GM11168 (cell line): ENCODE data around the gene TPM2.

Experiments used
- in situ Hi-C: fragments of 300-500 bp; cut with MboI; formaldehyde crosslinking; loops from one replicate; pipeline ENCODE4 v1.12.0; 2022; ENCODE audit warnings: low sequenced_read_pairs; ENCODE audit not compliant: unreplicated experiment

The TPM2 gene

GRCh38 chr9:35689542-35690293 lies at the start of gene TPM2:
TSS of gene TPM2 (minus strand) at chr9:35689925. CDS start at chr9:35689817, 108 bp downstream.
- in situ Hi-C loops, result no loop called here

DNA sequence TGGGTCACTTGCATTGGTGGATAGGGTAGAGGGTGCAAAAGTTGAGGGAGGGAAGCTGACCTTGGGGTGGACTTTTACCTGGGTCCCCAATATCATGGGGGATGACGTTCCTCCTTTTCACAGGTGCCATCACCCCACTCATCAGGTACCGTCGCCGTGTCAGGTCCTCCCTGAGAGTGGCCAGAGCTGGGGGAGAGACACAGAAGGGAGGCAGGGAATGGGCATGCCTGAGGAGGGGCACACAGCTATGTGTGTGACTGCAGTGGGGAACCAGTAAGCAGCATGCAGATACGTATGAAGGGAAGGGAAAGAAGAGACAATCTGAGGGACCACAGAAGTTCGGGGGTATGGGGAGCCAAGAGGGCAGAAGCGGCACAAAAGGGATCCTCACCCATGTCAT lies 49.2 kb upstream of the TPM2 start:
- in situ Hi-C loops, result loop anchor here (25.0 kb wide), 1 partner anchor 677 kb away; the partner anchor contains the start of gene VCP

- in situ Hi-C loops, result loop anchor here (25.0 kb wide), 1 partner anchor 676 kb away; the partner anchor contains the start of gene VCP
Observed at GRCh38 chr9:35738186-35738585, 48.5 kb upstream of the TPM2 start.

DNA sequence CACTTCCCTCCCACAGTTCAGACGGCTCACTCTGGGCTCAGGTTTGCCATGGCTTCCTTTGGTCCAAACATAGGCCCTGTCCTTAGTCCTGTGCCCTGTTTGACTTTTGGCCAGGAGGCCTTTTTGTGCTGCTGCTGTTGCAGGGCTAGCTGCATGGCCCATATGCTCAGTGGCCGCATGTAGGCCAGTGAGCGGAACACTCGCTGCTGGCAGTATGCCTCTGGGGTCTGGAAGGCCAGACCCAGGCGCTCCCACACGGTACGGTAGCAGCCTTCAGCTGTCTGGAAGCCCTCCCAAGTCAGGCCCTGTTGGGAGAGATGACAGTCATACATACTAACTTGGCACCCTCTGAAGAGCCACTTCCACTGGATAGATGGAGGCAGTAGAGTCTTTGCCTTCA lies 47.4 kb upstream of the TPM2 start:
- in situ Hi-C loops, result loop anchor here (25.0 kb wide), 1 partner anchor 675 kb away; the partner anchor contains the start of gene VCP

DNA sequence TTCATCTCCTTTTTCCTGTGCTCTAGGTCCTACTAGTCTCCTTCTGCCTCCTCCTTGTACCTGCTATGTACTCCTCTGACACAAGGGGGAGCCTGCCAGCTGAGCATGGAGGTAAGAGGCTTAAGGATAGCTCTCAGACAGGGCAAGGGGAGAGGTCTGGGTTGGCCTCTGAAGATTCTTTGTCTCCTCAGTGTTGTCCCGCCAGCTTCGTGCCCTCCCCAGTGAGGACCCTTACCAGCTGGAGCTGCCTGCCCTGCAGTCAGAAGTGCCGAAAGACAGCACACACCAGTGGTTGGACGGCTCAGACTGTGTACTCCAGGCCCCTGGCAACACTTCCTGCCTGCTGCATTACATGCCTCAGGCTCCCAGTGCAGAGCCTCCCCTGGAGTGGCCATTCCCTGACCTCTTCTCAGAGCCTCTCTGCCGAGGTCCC lies 46.5 kb upstream of the TPM2 start:
- in situ Hi-C loops, result loop anchor here (25.0 kb wide), 1 partner anchor 674 kb away; the partner anchor contains the start of gene VCP

GRCh38 chr9:35734096-35734495 lies 44.4 kb upstream of the TPM2 start:
- in situ Hi-C loops, result loop anchor here (25.0 kb wide), 1 partner anchor 672 kb away; the partner anchor contains the start of gene VCP

GRCh38 chr9:35732800-35733541 lies 43.2 kb upstream of the TPM2 start:
- in situ Hi-C loops, result loop anchor here (25.0 kb wide), 1 partner anchor 671 kb away; the partner anchor contains the start of gene VCP

DNA sequence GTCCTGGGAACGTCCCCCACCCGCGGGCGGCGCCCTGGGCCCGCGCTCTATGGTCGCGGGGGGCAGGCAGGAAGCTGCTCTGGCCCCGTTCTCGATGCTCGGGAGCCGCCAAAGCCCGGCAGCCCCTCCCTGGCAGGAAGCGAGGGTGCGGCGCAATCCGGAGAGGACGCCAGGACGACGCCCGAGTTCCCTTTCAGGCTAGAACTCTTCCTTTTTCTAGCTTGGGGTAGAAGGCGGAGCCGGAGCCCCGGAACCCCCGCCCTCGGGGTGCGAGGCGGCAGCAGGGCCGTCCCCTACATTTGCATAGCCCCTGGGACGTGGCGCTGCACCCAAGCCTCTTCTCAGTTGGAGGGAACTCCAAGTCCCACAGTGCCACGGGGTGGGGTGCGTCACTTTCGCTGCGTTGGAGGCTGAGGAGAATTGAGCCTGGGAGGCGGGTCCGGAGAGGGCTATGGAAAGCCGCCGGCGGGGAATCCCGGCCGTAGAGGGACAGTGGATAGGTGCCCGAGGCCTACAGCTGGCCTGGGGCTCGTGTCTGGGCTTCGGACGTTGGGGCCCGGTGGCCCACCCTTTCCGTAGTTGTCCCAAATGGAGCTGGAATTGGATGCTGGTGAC lies 42.6 kb upstream of the TPM2 start, which contains the start of the genes CREB3 and TLN1:
Gene CREB3, plus strand, starts transcription at position 482 of the 615 bp plus-strand sequence. Its CDS starts 107 bp downstream, at position 589.
Gene TLN1, minus strand, starts transcription at position 11 of the 615 bp plus-strand sequence. CDS start 6,501 bp downstream, outside the sequence.
- in situ Hi-C loops, result loop anchor here (25.0 kb wide), 1 partner anchor 670 kb away; the partner anchor contains the start of gene VCP

DNA sequence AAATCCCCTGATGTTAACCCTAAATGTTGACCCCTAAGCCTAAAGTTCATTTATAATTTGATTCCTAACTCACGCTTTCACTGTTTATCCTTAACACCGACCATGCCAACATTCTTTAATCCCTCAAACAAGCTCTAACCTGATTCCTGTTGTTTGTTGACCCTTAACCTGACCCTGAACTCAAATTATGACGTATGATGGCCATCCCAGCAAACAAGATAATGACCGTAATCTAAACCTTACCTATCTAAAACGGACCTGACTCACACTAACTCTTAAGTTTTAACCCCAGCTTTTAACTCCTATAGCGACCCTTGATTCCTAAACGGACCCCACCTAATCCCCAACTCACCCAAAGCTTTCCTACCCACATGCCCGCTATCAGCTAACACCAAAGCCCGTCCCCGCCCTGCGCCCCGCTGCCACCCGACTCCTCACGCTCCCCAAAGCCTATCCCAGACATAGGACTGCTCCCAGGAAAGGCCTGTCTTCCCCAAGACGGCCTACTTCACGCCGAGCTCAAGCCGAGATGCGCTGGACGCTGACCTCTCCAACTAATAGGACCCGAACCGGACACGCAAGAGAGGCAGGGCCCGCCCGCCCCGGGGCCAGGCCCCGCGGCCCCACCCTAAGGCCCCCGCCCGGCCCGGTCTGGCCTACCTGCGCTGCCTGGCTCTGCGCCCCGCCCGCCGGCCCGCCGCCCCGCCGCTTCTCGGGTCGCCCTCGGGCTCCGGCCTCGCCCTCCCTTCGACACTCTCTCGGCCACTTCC lies 41.9 kb upstream of the TPM2 start:
- in situ Hi-C loops, result loop anchor here (25.0 kb wide), 1 partner anchor 669 kb away; the partner anchor contains the start of gene VCP

DNA sequence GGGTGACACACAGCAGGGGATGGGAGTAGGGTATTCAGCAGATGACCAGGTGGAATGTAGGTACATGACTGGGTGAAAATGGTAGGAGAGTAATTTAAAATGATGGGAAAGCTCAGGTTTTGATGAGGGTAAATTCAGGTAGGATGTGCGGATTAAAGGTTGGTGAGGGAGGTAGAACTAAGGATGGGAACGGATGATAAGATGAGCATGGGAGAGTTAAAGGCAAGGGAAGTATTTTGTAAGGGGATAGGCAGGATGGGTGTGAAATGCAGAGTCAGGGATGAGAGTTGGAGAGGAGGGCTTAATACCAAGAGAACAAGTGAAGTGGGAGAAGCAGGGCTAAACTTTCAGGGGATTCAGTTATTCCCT lies 40.7 kb upstream of the TPM2 start:
- in situ Hi-C loops, result loop anchor here (25.0 kb wide), 1 partner anchor 668 kb away; the partner anchor contains the start of gene VCP

DNA sequence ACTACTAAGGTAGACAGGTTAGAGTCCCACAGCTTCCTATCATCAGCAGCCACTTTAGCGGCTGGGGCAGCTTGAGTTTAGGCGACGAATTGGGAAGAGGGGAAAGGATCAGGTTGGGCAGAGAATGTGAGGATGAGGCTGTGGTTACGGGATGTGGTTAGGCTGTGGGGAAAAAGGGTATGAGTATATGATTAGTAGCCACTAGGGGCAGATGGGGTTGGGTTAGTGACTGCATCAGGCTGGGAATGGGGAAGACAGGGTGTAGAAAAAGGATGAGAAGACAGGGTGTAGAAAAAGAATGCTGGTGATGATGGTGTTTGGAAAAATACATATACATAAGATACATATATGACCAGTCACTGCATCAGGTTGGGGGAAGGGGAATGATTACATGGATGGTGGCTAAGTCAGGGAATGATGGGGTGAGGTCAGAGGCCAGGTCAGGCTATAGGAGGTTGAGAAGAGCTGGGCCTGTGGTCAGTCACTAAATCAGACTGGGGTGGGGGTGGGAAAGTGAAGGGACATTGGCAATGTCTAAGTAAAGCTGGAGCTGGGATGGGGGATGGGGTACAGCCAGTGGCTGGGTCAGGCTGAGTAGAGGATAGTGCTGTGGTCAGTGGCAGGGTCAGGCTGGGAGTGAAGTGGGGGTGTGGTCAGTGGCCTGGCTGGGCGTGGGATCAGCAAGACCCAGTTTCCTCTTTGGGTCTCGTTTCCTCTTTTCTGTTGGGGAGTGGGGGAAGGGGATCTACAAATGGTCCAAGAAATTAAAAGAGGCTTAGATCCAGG lies 40.2 kb upstream of the TPM2 start:
- in situ Hi-C loops, result loop anchor here (25.0 kb wide), 1 partner anchor 668 kb away; the partner anchor contains the start of gene VCP

DNA sequence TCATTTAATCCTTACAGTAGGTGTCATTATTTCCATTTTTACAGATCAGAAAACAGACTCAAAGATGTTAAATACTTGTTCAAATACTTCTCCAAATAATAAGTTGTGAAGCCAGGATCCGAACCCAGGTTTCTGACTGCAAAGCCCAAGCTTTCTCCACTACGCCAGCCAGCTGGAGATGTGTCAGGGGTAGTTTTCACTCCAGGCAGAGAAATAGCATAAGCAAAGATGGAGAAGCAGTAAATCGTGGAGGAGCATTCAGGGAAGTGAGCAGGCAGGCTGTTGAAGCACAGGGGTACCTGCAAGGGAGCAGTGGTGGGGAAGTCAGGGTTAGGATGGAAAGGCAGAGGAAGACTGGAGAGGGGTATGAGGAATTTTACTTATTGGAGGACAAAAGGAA lies 39.4 kb upstream of the TPM2 start:
- in situ Hi-C loops, result loop anchor here (25.0 kb wide), 1 partner anchor 667 kb away; the partner anchor contains the start of gene VCP

DNA sequence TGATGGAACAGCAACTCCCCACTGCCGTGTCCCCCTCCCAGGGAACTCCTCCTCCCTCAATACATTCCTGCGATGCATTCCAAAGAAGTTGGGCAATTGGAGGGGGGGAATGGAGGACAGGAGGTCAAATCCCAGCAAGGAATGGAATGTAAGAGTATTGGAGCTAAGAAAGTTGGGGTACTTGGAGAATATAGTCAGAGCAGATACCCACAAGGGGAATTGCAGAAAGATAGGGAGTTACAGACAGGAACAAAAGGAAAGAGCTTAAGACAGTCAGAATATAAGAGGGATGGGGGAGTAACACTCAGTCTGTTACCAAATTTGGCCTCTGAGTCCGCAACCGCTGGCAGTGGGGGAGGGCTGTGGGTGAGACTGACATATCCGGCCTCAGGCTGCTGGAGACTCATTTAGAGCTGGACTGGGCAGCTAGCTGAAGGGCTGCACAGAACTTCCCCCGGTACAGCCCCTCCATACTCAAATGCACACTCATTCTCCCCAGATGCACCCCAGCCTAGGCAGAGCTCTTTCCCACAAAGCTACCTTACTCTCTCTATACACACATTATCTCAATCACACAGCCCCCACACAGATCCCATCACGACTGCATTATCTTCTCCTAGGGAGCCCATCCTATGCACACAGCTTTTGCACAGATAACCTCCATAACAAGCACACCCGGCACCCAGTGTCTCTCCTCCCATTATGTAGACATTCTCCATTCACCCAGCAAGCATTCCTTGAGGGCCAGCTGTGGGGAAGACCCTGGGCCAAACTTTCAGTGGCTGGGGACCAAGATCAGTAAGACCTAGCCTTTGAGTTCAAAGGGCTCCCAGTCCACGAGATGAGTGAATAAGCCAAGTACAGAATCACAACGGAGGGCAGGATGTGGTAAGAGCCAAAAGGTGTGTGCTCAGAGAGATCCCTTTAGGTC lies 38.6 kb upstream of the TPM2 start:
- in situ Hi-C loops, result loop anchor here (25.0 kb wide), 1 partner anchor 666 kb away; the partner anchor contains the start of gene VCP

GRCh38 chr9:35727676-35728040 lies 37.9 kb upstream of the TPM2 start:
- in situ Hi-C loops, result loop anchor here (25.0 kb wide), 1 partner anchor 665 kb away; the partner anchor contains the start of gene VCP

DNA sequence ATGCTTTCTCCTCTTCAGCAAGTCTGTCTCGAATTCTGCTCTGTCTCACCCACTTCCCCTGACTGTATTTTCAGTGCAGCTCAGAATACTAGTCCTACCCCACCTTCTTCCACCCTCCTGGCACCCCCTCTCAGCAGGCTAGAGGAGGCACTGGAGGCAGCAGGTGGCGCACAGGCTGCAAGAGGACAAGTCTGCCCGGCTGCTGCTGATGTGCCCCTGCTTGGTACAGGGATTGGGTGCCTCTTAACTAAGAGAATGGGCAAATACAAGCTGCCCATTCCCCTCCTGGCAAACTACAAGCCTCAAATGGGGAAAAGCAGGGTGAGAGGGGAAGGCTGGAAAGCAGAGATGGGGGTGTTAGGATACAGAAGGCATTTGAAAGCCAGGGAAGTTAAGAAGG lies 37.2 kb upstream of the TPM2 start:
- in situ Hi-C loops, result loop anchor here (25.0 kb wide), 1 partner anchor 665 kb away; the partner anchor contains the start of gene VCP

DNA sequence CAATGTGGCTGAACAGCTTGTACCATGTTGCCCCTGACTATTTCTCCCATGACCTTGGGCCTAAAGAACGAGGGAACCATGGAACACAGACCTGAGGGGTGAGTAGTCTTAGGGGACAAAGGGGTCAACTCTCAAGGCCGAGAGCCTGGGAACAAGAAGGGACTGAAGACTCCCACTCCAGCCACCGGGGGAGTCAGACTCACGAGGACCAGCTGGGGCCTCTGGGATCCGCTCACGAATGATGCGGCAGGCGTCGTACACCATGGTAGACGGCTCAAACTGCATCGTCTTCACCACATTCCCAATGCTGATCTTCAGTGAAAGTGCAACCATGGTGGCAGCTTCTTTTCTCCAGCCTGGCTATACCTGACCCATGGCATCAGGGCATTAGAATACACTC lies 35.6 kb upstream of the TPM2 start:
- in situ Hi-C loops, result loop anchor here (25.0 kb wide), 1 partner anchor 663 kb away; the partner anchor contains the start of gene VCP

DNA sequence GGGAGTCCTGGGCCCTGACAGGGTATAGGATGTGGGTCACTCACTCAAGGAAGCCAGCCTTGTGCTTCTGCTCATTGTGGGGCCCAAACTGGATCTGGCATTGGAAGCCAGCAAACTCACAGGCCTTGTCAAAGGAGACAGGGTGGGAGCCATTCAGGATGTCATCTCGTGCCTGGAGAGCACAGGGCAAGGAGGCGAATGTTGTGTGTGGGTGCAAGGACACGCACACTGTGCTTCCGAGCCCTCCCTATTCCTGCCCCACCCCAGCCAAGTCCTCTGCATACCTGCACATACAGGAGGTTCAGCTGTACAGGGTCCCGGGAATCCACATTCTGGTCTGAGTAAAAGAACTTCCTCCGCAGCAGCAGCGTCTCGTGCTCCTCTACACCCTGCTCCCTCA lies 34.2 kb upstream of the TPM2 start:
- in situ Hi-C loops, result no loop called here
